ENCODE data around the gene IL17D.

DNA sequence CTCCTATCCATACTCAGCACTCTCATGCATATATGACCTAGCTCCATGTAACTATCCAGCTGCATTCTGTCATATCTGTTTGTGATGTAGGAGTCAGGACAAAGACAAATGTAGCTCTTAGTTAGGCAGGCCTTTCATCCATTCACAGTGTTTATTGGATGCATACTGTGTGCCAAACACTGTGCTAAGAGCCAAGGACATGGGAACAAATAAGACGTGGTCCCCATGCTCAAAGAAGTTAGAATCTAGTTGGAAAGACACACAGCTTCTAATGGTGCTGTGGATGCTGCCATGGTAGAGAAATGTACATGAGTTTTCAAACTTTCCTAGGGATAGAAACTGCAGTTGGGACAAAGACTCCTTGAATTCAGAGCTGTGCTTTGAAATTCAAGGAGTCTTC is 31.7 kb upstream of the IL17D start:
- TF ChIP-seq, protein P1, sequence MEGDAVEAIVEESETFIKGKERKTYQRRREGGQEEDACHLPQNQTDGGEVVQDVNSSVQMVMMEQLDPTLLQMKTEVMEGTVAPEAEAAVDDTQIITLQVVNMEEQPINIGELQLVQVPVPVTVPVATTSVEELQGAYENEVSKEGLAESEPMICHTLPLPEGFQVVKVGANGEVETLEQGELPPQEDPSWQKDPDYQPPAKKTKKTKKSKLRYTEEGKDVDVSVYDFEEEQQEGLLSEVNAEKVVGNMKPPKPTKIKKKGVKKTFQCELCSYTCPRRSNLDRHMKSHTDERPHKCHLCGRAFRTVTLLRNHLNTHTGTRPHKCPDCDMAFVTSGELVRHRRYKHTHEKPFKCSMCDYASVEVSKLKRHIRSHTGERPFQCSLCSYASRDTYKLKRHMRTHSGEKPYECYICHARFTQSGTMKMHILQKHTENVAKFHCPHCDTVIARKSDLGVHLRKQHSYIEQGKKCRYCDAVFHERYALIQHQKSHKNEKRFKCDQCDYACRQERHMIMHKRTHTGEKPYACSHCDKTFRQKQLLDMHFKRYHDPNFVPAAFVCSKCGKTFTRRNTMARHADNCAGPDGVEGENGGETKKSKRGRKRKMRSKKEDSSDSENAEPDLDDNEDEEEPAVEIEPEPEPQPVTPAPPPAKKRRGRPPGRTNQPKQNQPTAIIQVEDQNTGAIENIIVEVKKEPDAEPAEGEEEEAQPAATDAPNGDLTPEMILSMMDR (IDR thresholded peaks at IDR 0.05), result no peak
- no peak for TF ChIP-seq POLR2A (IDR thresholded peaks at IDR 0.05)

Measured in transverse colon (tissue), 3 donors.